GM23338 (cell line): Measurements from ENCODE around the gene CLEC2B. TPM values are rescaled to one million over a fixed set of nuclear protein-coding genes. Genes with fewer than 3 reads are reported as not detected.

Experiments used
- ATAC-seq: fragments of 200-7000 bp; cut with Tn5 transposase; 3 replicates; pipeline ENCODE4 v1.9.1; 2020
- DNase-seq: peaks from one replicate; pipeline ENCODE4 v3.0.0-alpha.2; 2015; ENCODE audit warnings: low spot score
- H2AFZ ChIP-seq: fragments of 200-600 bp; sonication (generic); 2 replicates; pipeline ENCODE4 v1.8.0; 2016; ENCODE audit warnings: antibody characterized with exemption, mild to moderate bottlenecking, moderate library complexity
- H3F3A ChIP-seq: fragments of 200-600 bp; sonication (generic); replicated peaks from 2 replicates; pipeline ENCODE4 v1.8.0; 2017; ENCODE audit warnings: antibody characterized with exemption, mixed run types, low read depth
- H3K27ac ChIP-seq: fragments of 200-600 bp; sonication (generic); 2 replicates; pipeline ENCODE4 v1.6.1; 2016; ENCODE audit warnings: low read depth
- H3K27me3 ChIP-seq: fragments of 200-600 bp; sonication (generic); 2 replicates; pipeline ENCODE4 v1.8.0; 2016; ENCODE audit warnings: mild to moderate bottlenecking, mixed run types, moderate library complexity; ENCODE audit not compliant: insufficient read depth
- H3K36me3 ChIP-seq: fragments of 200-600 bp; sonication (generic); 2 replicates; pipeline ENCODE4 v1.8.0; 2016; ENCODE audit warnings: mild to moderate bottlenecking; ENCODE audit not compliant: insufficient read depth
- H3K4me1 ChIP-seq: fragments of 200-600 bp; sonication (generic); 2 replicates; pipeline ENCODE4 v1.8.0; 2016; ENCODE audit warnings: mild to moderate bottlenecking, moderate library complexity; ENCODE audit not compliant: insufficient read depth
- H3K4me2 ChIP-seq: fragments of 200-600 bp; sonication (generic); 2 replicates; pipeline ENCODE4 v1.7.1; 2017; ENCODE audit warnings: mixed run types
- H3K4me3 ChIP-seq: fragments of 200-600 bp; sonication (generic); 2 replicates; pipeline ENCODE4 v1.6.1; 2016; ENCODE audit warnings: mixed run types
- H3K79me2 ChIP-seq: fragments of 200-600 bp; sonication (generic); replicated peaks from 2 replicates; pipeline ENCODE4 v1.8.0; 2017; ENCODE audit warnings: mild to moderate bottlenecking; ENCODE audit not compliant: insufficient read depth
- H3K9me2 ChIP-seq: fragments of 200-600 bp; sonication (generic); 2 replicates; pipeline ENCODE4 v1.8.0; 2017; ENCODE audit not compliant: insufficient read depth
- H4K20me1 ChIP-seq: fragments of 200-600 bp; sonication (generic); replicated peaks from 2 replicates; pipeline ENCODE4 v1.8.0; 2017; ENCODE audit warnings: mild to moderate bottlenecking; ENCODE audit not compliant: insufficient read depth
- H3K27ac Mint-ChIP-seq: 2 replicates; pipeline ENCODE4 v1.8.0; 2020; ENCODE audit warnings: inconsistent platforms, mild to moderate bottlenecking, moderate library complexity, mixed read lengths
- H3K27me3 Mint-ChIP-seq: 3 replicates; pipeline ENCODE4 v1.8.0; 2022; ENCODE audit warnings: low read depth, mild to moderate bottlenecking, moderate library complexity, mixed read lengths, inconsistent platforms; ENCODE audit not compliant: insufficient read depth, poor library complexity
- H3K36me3 Mint-ChIP-seq: 3 replicates; pipeline ENCODE4 v1.8.0; 2021; ENCODE audit warnings: low read depth, mild to moderate bottlenecking, inconsistent platforms, moderate library complexity, mixed read lengths
- H3K4me1 Mint-ChIP-seq: 3 replicates; pipeline ENCODE4 v1.8.0; 2020; ENCODE audit warnings: mild to moderate bottlenecking, inconsistent platforms, mixed read lengths
- H3K4me3 Mint-ChIP-seq: 3 replicates; pipeline ENCODE4 v1.8.0; 2021; ENCODE audit warnings: moderate library complexity, mild to moderate bottlenecking, inconsistent platforms, mixed read lengths
- H3K9me3 Mint-ChIP-seq: 3 replicates; pipeline ENCODE4 v1.8.0; 2020; ENCODE audit warnings: moderate library complexity, mild to moderate bottlenecking, inconsistent platforms, mixed read lengths
- CREB1 ChIP-seq: fragments of 250-450 bp; sonication (Bioruptor Pico); IDR thresholded peaks from 2 replicates; pipeline ENCODE4 v1.5.0; 2020; ENCODE audit warnings: low read depth, mild to moderate bottlenecking, moderate library complexity
- EZH2 ChIP-seq: fragments of 200-600 bp; sonication (generic); IDR thresholded peaks from one replicate; pipeline ENCODE4 v1.8.0; 2017; ENCODE audit warnings: antibody characterized with exemption, mild to moderate bottlenecking, low read depth; ENCODE audit not compliant: unreplicated experiment
- ZNF114 ChIP-seq: fragments of 250-450 bp; sonication (Bioruptor Pico); IDR thresholded peaks from 2 replicates; pipeline ENCODE4 v1.5.0; 2020; ENCODE audit warnings: mild to moderate bottlenecking, moderate library complexity
- polyA plus RNA-seq: library from polyadenylated mRNA; unstranded; fragments of >200 nt; fragmentation: Nextera tagmentation; extraction: Ambion mirVana; gene quantifications from 2 replicates; pipeline ENCODE4 v1.2.1, GENCODE V29; 2016
- total RNA-seq: library from RNA; depleted of rRNA; stranded (reverse); fragments of >200 nt; shearing (Covaris generic); gene quantifications from 2 replicates; pipeline ENCODE4 v1.2.3, GENCODE V29; 2014
- TF ChIP-seq, protein P1 (sequence below): fragments of 250-450 bp; sonication (Bioruptor Pico); IDR thresholded peaks from 2 replicates; pipeline ENCODE4 v1.5.0; 2020; ENCODE audit warnings: mild to moderate bottlenecking, moderate library complexity
- TF ChIP-seq, protein P2 (sequence below), 2 experiments: fragments of 200-600 bp in 1 of 2; sonication (generic) in 1 of 2; conservative IDR thresholded peaks; 2 replicates each; pipeline versions ENCODE4 v1.5.1 to v1.6.1; 2016 to 2017; ENCODE audit warnings: antibody characterized with exemption in 2 of 2, low read depth in 2 of 2, mild to moderate bottlenecking in 2 of 2, moderate library complexity in 1 of 2

CLEC2B gene
- total and polyA plus RNA-seq, 2 experiments from 2014 or later = not detected

DNA sequence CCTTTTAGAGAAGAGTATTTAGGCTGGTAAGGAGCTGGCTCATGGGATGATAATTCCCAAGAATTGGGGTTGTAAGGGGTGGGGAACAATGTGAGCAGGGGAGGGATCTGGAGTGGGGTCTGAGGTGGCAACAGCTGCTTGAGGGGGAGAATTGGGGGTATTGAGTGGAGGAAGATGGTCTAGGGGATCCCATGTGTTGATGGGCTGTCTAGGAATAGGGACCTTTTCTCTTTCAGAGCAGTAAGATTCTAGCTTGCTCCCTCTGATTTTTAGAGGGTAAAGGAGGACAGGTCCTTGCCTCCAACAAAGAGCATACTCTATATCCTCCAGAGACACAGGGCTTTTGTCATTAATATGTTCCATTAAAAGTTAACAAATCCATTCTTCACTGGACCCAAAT, 40.6 kb upstream of the CLEC2B start:
- no peak for TF ChIP-seq CREB1 (CRISPR knock-in tag)
- TF ChIP-seq, protein P1, sequence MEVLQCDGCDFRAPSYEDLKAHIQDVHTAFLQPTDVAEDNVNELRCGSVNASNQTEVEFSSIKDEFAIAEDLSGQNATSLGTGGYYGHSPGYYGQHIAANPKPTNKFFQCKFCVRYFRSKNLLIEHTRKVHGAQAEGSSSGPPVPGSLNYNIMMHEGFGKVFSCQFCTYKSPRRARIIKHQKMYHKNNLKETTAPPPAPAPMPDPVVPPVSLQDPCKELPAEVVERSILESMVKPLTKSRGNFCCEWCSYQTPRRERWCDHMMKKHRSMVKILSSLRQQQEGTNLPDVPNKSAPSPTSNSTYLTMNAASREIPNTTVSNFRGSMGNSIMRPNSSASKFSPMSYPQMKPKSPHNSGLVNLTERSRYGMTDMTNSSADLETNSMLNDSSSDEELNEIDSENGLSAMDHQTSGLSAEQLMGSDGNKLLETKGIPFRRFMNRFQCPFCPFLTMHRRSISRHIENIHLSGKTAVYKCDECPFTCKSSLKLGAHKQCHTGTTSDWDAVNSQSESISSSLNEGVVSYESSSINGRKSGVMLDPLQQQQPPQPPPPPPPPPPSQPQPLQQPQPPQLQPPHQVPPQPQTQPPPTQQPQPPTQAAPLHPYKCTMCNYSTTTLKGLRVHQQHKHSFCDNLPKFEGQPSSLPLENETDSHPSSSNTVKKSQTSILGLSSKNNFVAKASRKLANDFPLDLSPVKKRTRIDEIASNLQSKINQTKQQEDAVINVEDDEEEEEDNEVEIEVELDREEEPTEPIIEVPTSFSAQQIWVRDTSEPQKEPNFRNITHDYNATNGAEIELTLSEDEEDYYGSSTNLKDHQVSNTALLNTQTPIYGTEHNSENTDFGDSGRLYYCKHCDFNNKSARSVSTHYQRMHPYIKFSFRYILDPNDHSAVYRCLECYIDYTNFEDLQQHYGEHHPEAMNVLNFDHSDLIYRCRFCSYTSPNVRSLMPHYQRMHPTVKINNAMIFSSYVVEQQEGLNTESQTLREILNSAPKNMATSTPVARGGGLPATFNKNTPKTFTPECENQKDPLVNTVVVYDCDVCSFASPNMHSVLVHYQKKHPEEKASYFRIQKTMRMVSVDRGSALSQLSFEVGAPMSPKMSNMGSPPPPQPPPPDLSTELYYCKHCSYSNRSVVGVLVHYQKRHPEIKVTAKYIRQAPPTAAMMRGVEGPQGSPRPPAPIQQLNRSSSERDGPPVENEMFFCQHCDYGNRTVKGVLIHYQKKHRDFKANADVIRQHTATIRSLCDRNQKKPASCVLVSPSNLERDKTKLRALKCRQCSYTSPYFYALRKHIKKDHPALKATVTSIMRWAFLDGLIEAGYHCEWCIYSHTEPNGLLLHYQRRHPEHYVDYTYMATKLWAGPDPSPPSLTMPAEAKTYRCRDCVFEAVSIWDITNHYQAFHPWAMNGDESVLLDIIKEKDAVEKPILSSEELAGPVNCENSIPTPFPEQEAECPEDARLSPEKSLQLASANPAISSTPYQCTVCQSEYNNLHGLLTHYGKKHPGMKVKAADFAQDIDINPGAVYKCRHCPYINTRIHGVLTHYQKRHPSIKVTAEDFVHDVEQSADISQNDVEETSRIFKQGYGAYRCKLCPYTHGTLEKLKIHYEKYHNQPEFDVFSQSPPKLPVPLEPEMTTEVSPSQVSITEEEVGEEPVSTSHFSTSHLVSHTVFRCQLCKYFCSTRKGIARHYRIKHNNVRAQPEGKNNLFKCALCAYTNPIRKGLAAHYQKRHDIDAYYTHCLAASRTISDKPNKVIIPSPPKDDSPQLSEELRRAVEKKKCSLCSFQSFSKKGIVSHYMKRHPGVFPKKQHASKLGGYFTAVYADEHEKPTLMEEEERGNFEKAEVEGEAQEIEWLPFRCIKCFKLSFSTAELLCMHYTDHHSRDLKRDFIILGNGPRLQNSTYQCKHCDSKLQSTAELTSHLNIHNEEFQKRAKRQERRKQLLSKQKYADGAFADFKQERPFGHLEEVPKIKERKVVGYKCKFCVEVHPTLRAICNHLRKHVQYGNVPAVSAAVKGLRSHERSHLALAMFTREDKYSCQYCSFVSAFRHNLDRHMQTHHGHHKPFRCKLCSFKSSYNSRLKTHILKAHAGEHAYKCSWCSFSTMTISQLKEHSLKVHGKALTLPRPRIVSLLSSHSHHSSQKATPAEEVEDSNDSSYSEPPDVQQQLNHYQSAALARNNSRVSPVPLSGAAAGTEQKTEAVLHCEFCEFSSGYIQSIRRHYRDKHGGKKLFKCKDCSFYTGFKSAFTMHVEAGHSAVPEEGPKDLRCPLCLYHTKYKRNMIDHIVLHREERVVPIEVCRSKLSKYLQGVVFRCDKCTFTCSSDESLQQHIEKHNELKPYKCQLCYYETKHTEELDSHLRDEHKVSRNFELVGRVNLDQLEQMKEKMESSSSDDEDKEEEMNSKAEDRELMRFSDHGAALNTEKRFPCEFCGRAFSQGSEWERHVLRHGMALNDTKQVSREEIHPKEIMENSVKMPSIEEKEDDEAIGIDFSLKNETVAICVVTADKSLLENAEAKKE = no peak
- TF ChIP-seq, protein P2, sequence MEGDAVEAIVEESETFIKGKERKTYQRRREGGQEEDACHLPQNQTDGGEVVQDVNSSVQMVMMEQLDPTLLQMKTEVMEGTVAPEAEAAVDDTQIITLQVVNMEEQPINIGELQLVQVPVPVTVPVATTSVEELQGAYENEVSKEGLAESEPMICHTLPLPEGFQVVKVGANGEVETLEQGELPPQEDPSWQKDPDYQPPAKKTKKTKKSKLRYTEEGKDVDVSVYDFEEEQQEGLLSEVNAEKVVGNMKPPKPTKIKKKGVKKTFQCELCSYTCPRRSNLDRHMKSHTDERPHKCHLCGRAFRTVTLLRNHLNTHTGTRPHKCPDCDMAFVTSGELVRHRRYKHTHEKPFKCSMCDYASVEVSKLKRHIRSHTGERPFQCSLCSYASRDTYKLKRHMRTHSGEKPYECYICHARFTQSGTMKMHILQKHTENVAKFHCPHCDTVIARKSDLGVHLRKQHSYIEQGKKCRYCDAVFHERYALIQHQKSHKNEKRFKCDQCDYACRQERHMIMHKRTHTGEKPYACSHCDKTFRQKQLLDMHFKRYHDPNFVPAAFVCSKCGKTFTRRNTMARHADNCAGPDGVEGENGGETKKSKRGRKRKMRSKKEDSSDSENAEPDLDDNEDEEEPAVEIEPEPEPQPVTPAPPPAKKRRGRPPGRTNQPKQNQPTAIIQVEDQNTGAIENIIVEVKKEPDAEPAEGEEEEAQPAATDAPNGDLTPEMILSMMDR (conservative IDR thresholded peaks at IDR 0.05; ENCODE audit: low read depth in 2 of 2) = no peak
- no peak for TF ChIP-seq EZH2
- no peak for TF ChIP-seq ZNF114 (CRISPR knock-in tag)
- Mint-ChIP-seq H3K27ac (no peak overlapping the region), H3K36me3 (peaks cover 40% of the 10 kb centered on the region), H3K27me3 (no peaks in the 10 kb centered on the region), H3K4me1 (no peaks in the 10 kb centered on the region), H3K4me3 (no peak overlapping the region), H3K9me3 (peaks cover 53% of the 10 kb centered on the region)
- Histone ChIP-seq H3F3A (no peaks in the 10 kb centered on the region), H3K4me2 (no peak overlapping the region), H3K9me2 (0 out of 2 replicates have a peak, but pooled peaks cover 6% of the 10 kb centered on the region), H3K27ac (no peak overlapping the region), H2AFZ (no peak overlapping the region), H3K36me3 (peaks cover 15% of the 10 kb centered on the region), H3K27me3 (no peaks in the 10 kb centered on the region), H4K20me1 (no peaks in the 10 kb centered on the region), H3K4me1 (no peaks in the 10 kb centered on the region), H3K4me3 (no peak overlapping the region), H3K79me2 (no peaks in the 10 kb centered on the region)
- DNase-seq (no peak), ATAC-seq (no peak)
